SK-N-SH (cell line): Measurements from ENCODE around the gene GJA3.
A peak's percentile ranks its signal among the peaks of the same experiment; 100 is the strongest.

ENCODE experiments used
- CHD2 ChIP-seq: fragments of 150-350 bp; IDR thresholded peaks from 2 replicates; pipeline ENCODE4 v1.6.1; 2018; ENCODE audit warnings: low read length; ENCODE audit not compliant: partially characterized antibody
- CTCF ChIP-seq: fragments of 200-600 bp; sonication (generic); IDR thresholded peaks from 2 replicates; pipeline ENCODE4 v1.6.1; 2017; ENCODE audit warnings: antibody characterized with exemption, mild to moderate bottlenecking, moderate library complexity
- EZH2phosphoT487 ChIP-seq: fragments of 200-600 bp; sonication (generic); IDR thresholded peaks from 2 replicates; pipeline ENCODE4 v1.6.1; 2017; ENCODE audit warnings: low read depth, mixed run types, mild to moderate bottlenecking, antibody characterized with exemption, moderate library complexity, borderline replicate concordance
- GABPA ChIP-seq: IDR thresholded peaks from 2 replicates; pipeline ENCODE4 v1.4.0; 2012; ENCODE audit warnings: low read depth, mild to moderate bottlenecking
- JUND ChIP-seq: IDR thresholded peaks from 2 replicates; pipeline ENCODE4 v1.4.0; 2012
- POLR2AphosphoS5 ChIP-seq: IDR thresholded peaks from 2 replicates; pipeline ENCODE4 v1.6.1; 2012; ENCODE audit warnings: low read depth, low read length
- RXRA ChIP-seq: IDR thresholded peaks from 2 replicates; pipeline ENCODE4 v1.4.0; 2012; ENCODE audit warnings: low read depth, mild to moderate bottlenecking, borderline replicate concordance
- SMC3 ChIP-seq: IDR thresholded peaks from 2 replicates; pipeline ENCODE4 v1.6.1; 2012; ENCODE audit warnings: low read depth, low read length, improper control_type of control experiment
- TCF12 ChIP-seq: IDR thresholded peaks from 2 replicates; pipeline ENCODE4 v1.4.0; 2012
- TEAD4 ChIP-seq: IDR thresholded peaks from 2 replicates; pipeline ENCODE4 v1.4.0; 2012; ENCODE audit warnings: mild to moderate bottlenecking, borderline replicate concordance; ENCODE audit not compliant: insufficient read depth
- USF2 ChIP-seq: fragments of 150-350 bp; IDR thresholded peaks from 2 replicates; pipeline ENCODE4 v1.6.1; 2017; ENCODE audit warnings: antibody characterized with exemption, low read length, low read depth, borderline replicate concordance
- ZBTB33 ChIP-seq: IDR thresholded peaks from 2 replicates; pipeline ENCODE4 v1.4.0; 2012; ENCODE audit warnings: low read depth, borderline replicate concordance

GRCh38 chr13:20125129-20125782, 35.6 kb downstream of the GJA3 start:
- TF ChIP-seq CTCF (no peak), SMC3 (no peak), EZH2phosphoT487 (no peak), ZBTB33 (no peak), CHD2 (no peak), GABPA (no peak), USF2 (no peak), POLR2AphosphoS5 (no peak), JUND (0 out of 2 replicates have a peak, but pooled peaks have one; percentile 5), RXRA (no peak), TEAD4 (no peak), TCF12 (no peak)
